ENCODE measurements around the gene MCAM. TPM values are rescaled to one million over a fixed set of nuclear protein-coding genes. Genes with fewer than 3 reads are reported as not detected.
A peak's percentile ranks its signal among the peaks of the same experiment; 100 is the strongest.

MCAM gene
- total and polyA plus RNA-seq, 10 of the 15 experiments (the other 5 are each of a cell fraction or from before 2014, with no cell fraction given) = 3.1 to 19.7 (median 9.3) TPM

- TF ChIP-seq CREB1 (IDR thresholded peaks at IDR 0.05; ENCODE audit: low read depth) = no peak
- no peak for TF ChIP-seq RELB (IDR thresholded peaks at IDR 0.05; ENCODE audit: low read depth)
- SMC1A ChIA-PET (ENCODE audit: uncharacterized antibody, unreplicated experiment) = interaction anchor here (0.8 kb wide), 1 partner anchor 110 kb away, joined by 3 read pairs; no protein-coding TSS in a partner anchor
- H3K79me2 ChIP-seq (ENCODE audit: control insufficient read depth, insufficient read depth, low read length) = no peaks in the 10 kb centered on the region
- no peak overlapping the region for H3K9ac ChIP-seq (ENCODE audit: control insufficient read depth, insufficient read depth, low read length)
- RAD21 ChIA-PET (ENCODE audit: unreplicated experiment) = interaction anchor here (0.8 kb wide), 1 partner anchor 9 kb away, joined by 4 read pairs; no protein-coding TSS in a partner anchor
- in situ Hi-C loops (cut with MboI) (no loop called here), intact Hi-C loops (cut with micrococcal nuclease; ENCODE audit: unreplicated experiment) (no loop called here)
- BruUV-seq (replicated peaks) = no TSS peak
- CTCF ChIA-PET = interaction anchor here (0.8 to 1.9 kb wide), 7 partner anchors 8 to 743 kb away, joined by 3 to 8 read pairs (median 4); partner anchors contain the start of gene USP2
- ATAC-seq = no peak
- no peak overlapping the region for H3K4me3 ChIP-seq
- no peaks in the 10 kb centered on the region for H4K20me1 ChIP-seq (ENCODE audit: control insufficient read depth, insufficient read depth)
- H2AFZ ChIP-seq (ENCODE audit: control insufficient read depth, low read depth, low read length) = no peak overlapping the region
- POLR2A ChIA-PET = interaction anchor here (1.0 kb wide), 1 partner anchor 9 kb away, joined by 3 read pairs; no protein-coding TSS in a partner anchor
- no peak for FAIRE-seq
- H3K9me3 ChIP-seq (replicated peaks; ENCODE audit: control insufficient read depth, insufficient read depth, low read length) = no peaks in the 10 kb centered on the region
- no peak overlapping the region for H3K4me2 ChIP-seq (ENCODE audit: control insufficient read depth, insufficient read depth)
- no peaks in the 10 kb centered on the region for H3K36me3 ChIP-seq (ENCODE audit: control insufficient read depth in 2 of 2, insufficient read depth in 2 of 2, low read length in 1 of 2)
- H3K4me1 ChIP-seq (ENCODE audit: control insufficient read depth, insufficient read depth, low read length) = no peaks in the 10 kb centered on the region; the same call in 1 of the 2 replicates
- H3K27me3 ChIP-seq (replicated peaks in 1 of 2; ENCODE audit: control insufficient read depth in 2 of 2, insufficient read depth in 2 of 2, low read length in 1 of 2) = peaks cover 4 to 9% of the 10 kb centered on the region in 2 experiments; a peak in 3 of 4 replicates
- no peak overlapping the region for H3K27ac ChIP-seq (ENCODE audit: control insufficient read depth, insufficient read depth)
- DNase-seq (ENCODE audit: low read depth, low spot score) = no peak
- 14% methylated on average over 6 of the region's 6 CpGs for WGBS (ENCODE audit: insufficient coverage, insufficient replicate concordance, low lambda C conversion rate, missing lambda C conversion rate)
Measured at GRCh38 chr11:119365071-119365591, 48.2 kb upstream of the MCAM start.

- Histone ChIP-seq H3K36me3 (ENCODE audit: control insufficient read depth in 2 of 2, insufficient read depth in 2 of 2, low read length in 1 of 2) (no peaks in the 10 kb centered on the region), H3K9me3 (replicated peaks; ENCODE audit: control insufficient read depth, insufficient read depth, low read length) (no peaks in the 10 kb centered on the region), H3K27me3 (replicated peaks in 1 of 2; ENCODE audit: control insufficient read depth in 2 of 2, insufficient read depth in 2 of 2, low read length in 1 of 2) (peaks cover 4 to 9% of the 10 kb centered on the region in 2 experiments; a peak in 3 of 4 replicates), H4K20me1 (ENCODE audit: control insufficient read depth, insufficient read depth) (no peaks in the 10 kb centered on the region), H3K9ac (ENCODE audit: control insufficient read depth, insufficient read depth, low read length) (no peak overlapping the region), H3K27ac (ENCODE audit: control insufficient read depth, insufficient read depth) (no peak overlapping the region), H3K4me1 (ENCODE audit: control insufficient read depth, insufficient read depth, low read length) (peaks cover 7% of the 10 kb centered on the region), H2AFZ (ENCODE audit: control insufficient read depth, low read depth, low read length) (no peak overlapping the region), H3K79me2 (ENCODE audit: control insufficient read depth, insufficient read depth, low read length) (no peaks in the 10 kb centered on the region), H3K4me2 (ENCODE audit: control insufficient read depth, insufficient read depth) (no peak overlapping the region), H3K4me3 (no peak overlapping the region)
- FAIRE-seq (no peak), ATAC-seq (peak; percentile 53), DNase-seq (ENCODE audit: low read depth, low spot score) (no peak)
- intact Hi-C loops (cut with micrococcal nuclease; ENCODE audit: unreplicated experiment) = no loop called here
- no TSS peak for BruUV-seq (replicated peaks)
- in situ Hi-C loops (cut with MboI) = no loop called here
- RAD21 ChIA-PET (ENCODE audit: unreplicated experiment) = no interaction called here
- POLR2A ChIA-PET = interaction anchor here (1.0 kb wide), 1 partner anchor 8 kb away, joined by 3 read pairs; no protein-coding TSS in a partner anchor
- SMC1A ChIA-PET (ENCODE audit: uncharacterized antibody, unreplicated experiment) = no interaction called here
- CTCF ChIA-PET = interaction anchor here (0.6 to 1.9 kb wide), 7 partner anchors 8 to 744 kb away, joined by 3 to 8 read pairs (median 3); partner anchors contain the start of genes C1QTNF5 and USP2
- TF ChIP-seq NFYB (IDR thresholded peaks at IDR 0.05; ENCODE audit: insufficient read depth, low read depth, low read length) (no peak), CBX5 (IDR thresholded peaks at IDR 0.05; ENCODE audit: low read depth) (no peak), E4F1 (IDR thresholded peaks at IDR 0.05; ENCODE audit: borderline replicate concordance, partially characterized antibody) (no peak)
- 23% methylated on average over 6 of the region's 88 CpGs for WGBS (ENCODE audit: insufficient coverage, insufficient replicate concordance, low lambda C conversion rate, missing lambda C conversion rate)
Measured at GRCh38 chr11:119363851-119364590, 47.1 kb upstream of the MCAM start.

Data from GM12878 (cell line).